Measurements from ENCODE around the gene VSIG2.

GRCh38 chr11:124737638-124738305, 14.3 kb downstream of the VSIG2 start:
- TF ChIP-seq EP300 (IDR thresholded peaks at IDR 0.05; ENCODE audit: borderline replicate concordance) (no peak), EGR1 (IDR thresholded peaks at IDR 0.05) (no peak), RAD21 (IDR thresholded peaks at IDR 0.05; ENCODE audit: low read depth) (no peak), TAF1 (IDR thresholded peaks at IDR 0.05; ENCODE audit: low read depth) (no peak), CREB1 (IDR thresholded peaks at IDR 0.05; ENCODE audit: low read depth) (no peak), YY1 (IDR thresholded peaks at IDR 0.05; ENCODE audit: low read depth) (no peak), USF1 (IDR thresholded peaks at IDR 0.05) (no peak), CEBPB (IDR thresholded peaks at IDR 0.05) (no peak), ZBTB7A (IDR thresholded peaks at IDR 0.05; ENCODE audit: low read depth) (no peak), TCF12 (IDR thresholded peaks at IDR 0.05; ENCODE audit: low read depth) (no peak)
- TF ChIP-seq, protein P1, sequence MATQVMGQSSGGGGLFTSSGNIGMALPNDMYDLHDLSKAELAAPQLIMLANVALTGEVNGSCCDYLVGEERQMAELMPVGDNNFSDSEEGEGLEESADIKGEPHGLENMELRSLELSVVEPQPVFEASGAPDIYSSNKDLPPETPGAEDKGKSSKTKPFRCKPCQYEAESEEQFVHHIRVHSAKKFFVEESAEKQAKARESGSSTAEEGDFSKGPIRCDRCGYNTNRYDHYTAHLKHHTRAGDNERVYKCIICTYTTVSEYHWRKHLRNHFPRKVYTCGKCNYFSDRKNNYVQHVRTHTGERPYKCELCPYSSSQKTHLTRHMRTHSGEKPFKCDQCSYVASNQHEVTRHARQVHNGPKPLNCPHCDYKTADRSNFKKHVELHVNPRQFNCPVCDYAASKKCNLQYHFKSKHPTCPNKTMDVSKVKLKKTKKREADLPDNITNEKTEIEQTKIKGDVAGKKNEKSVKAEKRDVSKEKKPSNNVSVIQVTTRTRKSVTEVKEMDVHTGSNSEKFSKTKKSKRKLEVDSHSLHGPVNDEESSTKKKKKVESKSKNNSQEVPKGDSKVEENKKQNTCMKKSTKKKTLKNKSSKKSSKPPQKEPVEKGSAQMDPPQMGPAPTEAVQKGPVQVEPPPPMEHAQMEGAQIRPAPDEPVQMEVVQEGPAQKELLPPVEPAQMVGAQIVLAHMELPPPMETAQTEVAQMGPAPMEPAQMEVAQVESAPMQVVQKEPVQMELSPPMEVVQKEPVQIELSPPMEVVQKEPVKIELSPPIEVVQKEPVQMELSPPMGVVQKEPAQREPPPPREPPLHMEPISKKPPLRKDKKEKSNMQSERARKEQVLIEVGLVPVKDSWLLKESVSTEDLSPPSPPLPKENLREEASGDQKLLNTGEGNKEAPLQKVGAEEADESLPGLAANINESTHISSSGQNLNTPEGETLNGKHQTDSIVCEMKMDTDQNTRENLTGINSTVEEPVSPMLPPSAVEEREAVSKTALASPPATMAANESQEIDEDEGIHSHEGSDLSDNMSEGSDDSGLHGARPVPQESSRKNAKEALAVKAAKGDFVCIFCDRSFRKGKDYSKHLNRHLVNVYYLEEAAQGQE (IDR thresholded peaks at IDR 0.05; ENCODE audit: low read depth): no peak
- TF ChIP-seq, protein P2, sequence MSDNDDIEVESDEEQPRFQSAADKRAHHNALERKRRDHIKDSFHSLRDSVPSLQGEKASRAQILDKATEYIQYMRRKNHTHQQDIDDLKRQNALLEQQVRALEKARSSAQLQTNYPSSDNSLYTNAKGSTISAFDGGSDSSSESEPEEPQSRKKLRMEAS (IDR thresholded peaks at IDR 0.05): no peak

Data from Ishikawa (cell line).